ENCODE results near the gene PLD4.
A peak's percentile ranks its signal among the peaks of the same experiment; 100 is the strongest.

Gene PLD4

DNA sequence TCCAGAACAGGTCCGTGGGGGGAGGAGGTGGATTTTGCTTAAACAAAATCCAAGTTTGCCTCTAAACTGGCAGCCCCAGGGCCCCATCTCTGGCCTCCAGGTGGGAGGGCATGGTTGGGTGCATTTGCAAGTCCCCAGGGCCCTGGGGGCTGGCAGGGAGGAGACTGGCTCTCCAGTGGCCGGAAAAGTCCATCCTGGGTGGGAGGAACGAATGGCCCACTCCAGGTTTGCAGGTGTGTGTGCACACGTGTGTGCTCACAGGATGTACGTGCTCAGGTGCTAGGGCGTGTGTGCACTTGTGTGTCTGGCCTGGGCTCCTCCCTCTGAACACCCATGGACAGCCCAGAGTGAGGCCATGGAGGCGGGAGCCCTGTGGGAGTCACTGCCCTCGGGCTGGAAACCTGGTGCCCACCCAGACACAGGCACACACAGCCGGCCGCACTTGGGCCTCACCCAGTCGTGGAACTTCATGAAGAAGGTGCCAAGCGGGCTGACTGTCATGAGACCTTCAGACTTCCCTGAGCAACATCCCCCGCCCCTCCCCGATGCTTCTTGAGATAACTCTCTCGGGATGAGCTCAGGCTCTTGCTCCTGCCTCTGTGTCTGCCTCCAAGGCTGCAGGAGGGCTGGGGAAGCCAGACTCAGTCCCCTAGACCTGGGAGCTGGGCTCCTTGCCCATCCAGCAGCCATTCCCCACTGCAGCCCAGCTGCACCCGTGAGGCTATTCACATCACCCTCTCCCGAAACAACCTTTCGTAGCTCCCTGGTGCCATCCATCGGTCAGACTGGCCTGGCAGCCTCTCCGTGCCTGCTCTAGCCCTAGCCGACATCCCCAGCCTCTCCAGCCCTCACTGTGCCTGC is 44.1 kb downstream of the PLD4 start:
- Histone ChIP-seq H3K4me3 (ENCODE audit: extremely low read depth, insufficient read depth, low read length, poor library complexity, severe bottlenecking) (no peak overlapping the region), H3K9me3 (ENCODE audit: control insufficient read depth, low read length) (no peaks in the 10 kb centered on the region), H3K4me1 (ENCODE audit: control insufficient read depth, insufficient read depth, low read length, poor library complexity, severe bottlenecking) (peaks cover 60% of the 10 kb centered on the region), H3K27ac (ENCODE audit: low read depth, low read length, severe bottlenecking) (peak overlapping the region; percentile 30), H3K36me3 (ENCODE audit: control insufficient read depth, insufficient read depth, low read length) (no peaks in the 10 kb centered on the region)
- WGBS, 2 experiments (ENCODE audit: insufficient coverage in 2 of 2), result 70 to 79% methylated on average over 18 to 21 of the region's 21 CpGs

DNA sequence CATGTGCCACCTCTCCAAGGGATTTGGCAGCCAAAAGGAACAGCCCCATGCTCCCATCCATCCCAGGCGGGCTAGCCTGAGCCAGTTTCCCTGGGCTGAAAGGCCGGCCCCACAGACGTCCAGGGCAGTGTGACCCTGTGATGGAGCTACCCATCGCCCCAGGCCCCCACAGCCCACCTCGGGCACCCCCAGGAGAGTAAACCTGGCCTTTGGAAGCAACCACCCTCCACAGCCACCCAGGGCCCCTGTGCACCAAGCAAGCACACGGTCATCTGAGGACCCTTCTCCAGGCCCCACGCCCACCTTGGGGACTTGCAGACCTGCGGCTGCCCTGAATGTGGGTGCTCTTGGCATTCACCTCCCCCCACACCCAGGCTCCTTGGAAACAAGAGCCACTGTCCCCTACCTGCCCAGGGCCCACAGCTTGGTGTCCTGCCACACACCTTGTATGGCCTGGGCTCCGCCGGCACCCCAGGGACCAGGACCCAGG is 45.1 kb downstream of the PLD4 start:
- Histone ChIP-seq H3K36me3 (ENCODE audit: control insufficient read depth, insufficient read depth, low read length) (no peaks in the 10 kb centered on the region), H3K27ac (ENCODE audit: low read depth, low read length, severe bottlenecking) (no peak overlapping the region), H3K4me1 (ENCODE audit: control insufficient read depth, insufficient read depth, low read length, poor library complexity, severe bottlenecking) (peaks cover 68% of the 10 kb centered on the region), H3K9me3 (ENCODE audit: control insufficient read depth, low read length) (no peaks in the 10 kb centered on the region), H3K4me3 (ENCODE audit: extremely low read depth, insufficient read depth, low read length, poor library complexity, severe bottlenecking) (peak overlapping the region; percentile 18)
- 95 to 96% methylated on average over 8 of the region's 10 CpGs for WGBS, 2 experiments (ENCODE audit: insufficient coverage in 2 of 2)

DNA sequence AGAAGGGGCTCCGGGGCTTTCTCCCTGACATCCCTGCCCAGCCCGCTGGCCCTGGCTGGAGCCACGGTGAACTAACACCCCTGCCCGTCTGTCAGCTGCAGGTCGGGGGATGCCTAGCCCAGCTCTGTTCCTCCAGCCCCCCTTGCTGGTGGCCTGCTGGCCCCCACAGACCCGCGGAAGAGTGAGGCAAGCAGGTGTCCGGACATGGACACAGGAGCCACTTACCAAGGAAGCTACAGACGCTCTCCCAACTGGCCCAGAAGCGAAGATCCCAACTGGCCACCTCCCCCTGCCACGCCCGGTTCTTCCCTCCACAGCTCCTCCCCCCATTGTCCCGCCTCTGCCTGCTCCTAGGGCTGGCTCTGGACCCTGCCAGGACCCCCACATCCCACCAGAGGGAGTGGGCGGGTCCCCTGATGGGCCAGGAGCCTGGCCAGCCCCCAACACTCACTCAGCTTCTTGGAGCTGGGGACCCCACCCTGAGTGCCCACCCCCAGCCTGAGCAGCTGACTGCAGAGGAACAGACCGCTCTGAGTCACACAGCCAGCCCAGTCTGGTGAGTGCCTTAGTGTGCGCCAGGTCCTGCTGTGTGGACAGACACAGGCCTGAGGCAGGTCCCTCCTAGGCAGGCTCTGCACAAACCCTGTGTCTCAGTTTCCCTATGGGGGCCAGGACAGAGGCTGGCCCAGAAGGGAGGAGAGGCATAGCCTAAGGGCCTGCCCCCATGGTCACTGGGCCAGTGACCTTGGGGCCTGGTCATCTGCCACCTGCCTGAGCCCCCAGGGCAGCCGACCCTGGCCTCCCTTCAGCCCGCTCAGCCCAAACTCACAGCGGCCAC is 45.8 kb downstream of the PLD4 start:
- Histone ChIP-seq H3K9me3 (ENCODE audit: control insufficient read depth, low read length) (no peaks in the 10 kb centered on the region), H3K4me1 (ENCODE audit: control insufficient read depth, insufficient read depth, low read length, poor library complexity, severe bottlenecking) (peaks cover 68% of the 10 kb centered on the region), H3K4me3 (ENCODE audit: extremely low read depth, insufficient read depth, low read length, poor library complexity, severe bottlenecking) (peak overlapping the region; percentile 18), H3K27ac (ENCODE audit: low read depth, low read length, severe bottlenecking) (peak overlapping the region; percentile 64), H3K36me3 (ENCODE audit: control insufficient read depth, insufficient read depth, low read length) (no peaks in the 10 kb centered on the region)
- 59 to 62% methylated on average over 15 to 18 of the region's 19 CpGs for WGBS, 2 experiments (ENCODE audit: insufficient coverage in 2 of 2)

DNA sequence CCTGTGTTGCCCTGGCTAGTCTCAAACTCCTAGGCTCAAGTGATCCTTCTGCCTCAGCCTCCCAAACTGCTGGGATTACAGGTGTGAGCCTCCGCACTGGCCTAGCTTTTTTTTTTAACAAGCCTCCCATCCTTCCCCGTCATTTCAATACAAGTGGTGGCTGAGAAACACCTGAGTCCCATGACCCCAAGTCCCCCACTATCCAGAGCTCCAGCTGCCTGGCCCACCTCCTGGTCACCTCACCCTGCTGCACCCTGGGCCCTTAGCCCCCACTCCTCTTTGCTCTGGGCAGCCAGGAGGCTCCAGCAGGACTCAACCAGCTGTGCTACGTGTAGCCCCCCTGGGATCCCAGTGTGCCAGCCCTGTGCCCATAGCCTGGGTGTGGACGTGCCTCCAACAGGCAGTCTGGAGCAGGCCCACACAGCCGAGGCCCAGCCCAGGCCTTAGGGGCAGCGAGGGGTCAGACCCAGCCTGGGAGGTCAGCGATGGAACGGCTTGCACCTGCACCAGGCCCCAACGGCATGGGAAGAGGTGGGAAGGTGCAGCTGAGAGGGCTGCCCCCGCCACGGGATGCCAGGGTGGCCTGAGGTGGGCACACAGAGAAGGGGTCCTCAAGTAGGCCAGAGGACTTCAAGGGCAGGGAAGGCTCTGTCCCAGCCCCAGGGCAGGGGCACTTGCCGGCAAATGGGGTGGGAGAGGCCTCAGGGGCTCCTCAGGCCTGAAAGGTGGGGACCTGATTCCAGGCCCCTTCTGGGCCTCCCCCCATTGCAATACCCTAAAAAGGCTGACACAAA is 47.0 kb downstream of the PLD4 start:
- H3K4me1 ChIP-seq (ENCODE audit: control insufficient read depth, insufficient read depth, low read length, poor library complexity, severe bottlenecking), result peaks cover 74% of the 10 kb centered on the region
- H3K9me3 ChIP-seq (ENCODE audit: control insufficient read depth, low read length), result no peaks in the 10 kb centered on the region
- no peaks in the 10 kb centered on the region for H3K36me3 ChIP-seq (ENCODE audit: control insufficient read depth, insufficient read depth, low read length)
- 95 to 96% methylated on average over 11 to 12 of the region's 12 CpGs for WGBS, 2 experiments (ENCODE audit: insufficient coverage in 2 of 2)
- no peak overlapping the region for H3K27ac ChIP-seq (ENCODE audit: low read depth, low read length, severe bottlenecking)
- H3K4me3 ChIP-seq (ENCODE audit: extremely low read depth, insufficient read depth, low read length, poor library complexity, severe bottlenecking), result no peak overlapping the region

DNA sequence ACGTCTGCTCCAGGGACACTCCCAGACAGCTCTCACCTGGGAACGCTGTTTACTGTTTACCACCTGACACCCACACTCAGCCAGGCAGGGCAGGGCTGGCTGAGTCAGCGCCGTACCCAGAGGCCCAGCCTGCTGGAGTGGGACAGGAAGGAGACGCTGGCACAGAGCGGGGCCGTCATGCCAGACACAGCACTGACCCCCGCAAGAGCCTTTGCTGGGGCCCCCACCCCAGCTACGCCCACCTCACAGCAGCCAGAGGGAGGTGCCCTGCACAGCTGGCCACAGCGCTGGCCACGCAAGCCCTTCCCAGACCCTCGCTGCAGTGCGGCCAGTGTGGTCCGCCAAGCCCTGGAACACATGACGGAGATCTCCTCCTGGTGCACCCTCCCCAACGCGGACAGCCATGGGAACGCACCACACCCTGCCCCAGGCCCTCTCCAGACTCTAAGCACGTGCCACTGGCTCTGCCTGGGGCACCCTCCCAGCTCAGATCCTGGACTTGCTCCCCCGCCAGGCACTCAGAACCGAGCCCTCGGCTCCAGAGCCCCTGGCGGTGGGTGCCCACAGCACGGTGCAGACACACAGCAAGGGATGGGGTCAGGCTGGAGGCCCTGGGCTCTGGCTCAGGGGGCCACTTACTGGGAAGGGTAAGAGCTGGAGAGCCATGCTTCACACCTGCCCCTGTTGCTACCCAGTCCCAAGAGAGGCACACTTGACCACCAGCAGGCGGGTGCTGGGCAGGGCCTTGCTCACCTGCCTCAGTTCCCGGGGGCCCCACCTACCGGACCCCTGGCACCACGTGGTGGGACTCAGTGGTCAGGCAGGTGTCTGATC is 47.8 kb downstream of the PLD4 start:
- H3K9me3 ChIP-seq (ENCODE audit: control insufficient read depth, low read length), result no peaks in the 10 kb centered on the region
- WGBS, 2 experiments (ENCODE audit: insufficient coverage in 2 of 2), result 88 to 91% methylated on average over 22 to 28 of the region's 28 CpGs
- peak overlapping the region; percentile 88 for H3K27ac ChIP-seq (ENCODE audit: low read depth, low read length, severe bottlenecking)
- no peak overlapping the region for H3K4me3 ChIP-seq (ENCODE audit: extremely low read depth, insufficient read depth, low read length, poor library complexity, severe bottlenecking)
- peaks cover 70% of the 10 kb centered on the region for H3K4me1 ChIP-seq (ENCODE audit: control insufficient read depth, insufficient read depth, low read length, poor library complexity, severe bottlenecking)
- H3K36me3 ChIP-seq (ENCODE audit: control insufficient read depth, insufficient read depth, low read length), result no peaks in the 10 kb centered on the region

DNA sequence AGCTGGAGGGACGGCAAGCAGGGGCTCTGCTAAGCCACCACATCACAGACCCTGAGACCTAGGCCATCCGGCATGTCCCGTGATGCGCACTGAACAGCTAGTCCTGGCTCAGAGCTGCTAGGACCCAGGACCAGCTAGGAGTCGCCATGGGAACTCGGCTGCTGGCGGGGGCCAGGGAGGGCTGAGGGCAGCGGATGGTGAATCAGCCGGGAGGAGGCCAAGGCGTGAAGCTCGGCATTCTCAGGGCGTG is 48.4 kb downstream of the PLD4 start:
- H3K27ac ChIP-seq (ENCODE audit: low read depth, low read length, severe bottlenecking), result peak overlapping the region; percentile 88
- no peak overlapping the region for H3K4me3 ChIP-seq (ENCODE audit: extremely low read depth, insufficient read depth, low read length, poor library complexity, severe bottlenecking)
- no peaks in the 10 kb centered on the region for H3K9me3 ChIP-seq (ENCODE audit: control insufficient read depth, low read length)
- 47 to 89% methylated on average over 4 to 12 of the region's 12 CpGs for WGBS, 2 experiments (ENCODE audit: insufficient coverage in 2 of 2)
- peaks cover 65% of the 10 kb centered on the region for H3K4me1 ChIP-seq (ENCODE audit: control insufficient read depth, insufficient read depth, low read length, poor library complexity, severe bottlenecking)
- H3K36me3 ChIP-seq (ENCODE audit: control insufficient read depth, insufficient read depth, low read length), result no peaks in the 10 kb centered on the region

DNA sequence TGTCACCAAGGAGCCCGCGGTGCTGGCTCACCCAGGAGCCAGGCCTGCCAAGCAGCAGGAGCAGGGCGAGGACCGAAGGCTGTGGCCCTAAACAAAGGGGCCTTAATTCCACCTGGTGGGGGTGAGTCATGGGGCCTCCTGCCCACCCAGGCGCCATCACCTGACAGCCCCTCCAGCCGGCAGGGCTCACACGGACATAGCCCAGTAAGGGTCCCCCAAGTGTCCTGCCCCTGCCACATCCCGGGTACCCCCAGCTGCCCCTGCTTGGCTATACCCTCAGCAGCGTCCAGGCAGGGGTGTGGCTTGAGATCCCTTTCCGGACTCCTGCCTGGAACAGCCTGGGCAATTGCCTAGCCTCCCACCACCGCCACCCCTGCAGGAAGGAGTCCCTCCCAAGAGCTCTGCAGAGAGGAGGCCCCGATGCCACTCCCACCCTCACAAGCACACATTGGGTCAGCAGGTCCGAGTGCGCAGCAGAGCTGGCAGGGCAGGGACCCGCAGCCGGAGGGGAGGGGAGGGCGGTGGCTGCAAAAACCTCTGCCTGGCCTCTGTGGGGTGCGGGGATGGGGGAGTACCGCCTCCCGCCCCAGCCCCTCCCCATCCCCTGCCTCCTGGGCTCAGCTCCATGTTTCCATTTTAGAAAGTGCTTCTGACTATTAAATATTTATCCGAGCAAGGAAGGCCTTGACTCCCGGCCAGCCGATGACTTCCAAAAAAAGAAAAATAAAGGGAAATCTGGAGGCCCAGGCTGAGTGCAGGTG is 48.9 kb downstream of the PLD4 start:
- Histone ChIP-seq H3K4me1 (ENCODE audit: control insufficient read depth, insufficient read depth, low read length, poor library complexity, severe bottlenecking) (peaks cover 60% of the 10 kb centered on the region), H3K36me3 (ENCODE audit: control insufficient read depth, insufficient read depth, low read length) (no peaks in the 10 kb centered on the region), H3K27ac (ENCODE audit: low read depth, low read length, severe bottlenecking) (peak overlapping the region; percentile 88), H3K9me3 (ENCODE audit: control insufficient read depth, low read length) (no peaks in the 10 kb centered on the region), H3K4me3 (ENCODE audit: extremely low read depth, insufficient read depth, low read length, poor library complexity, severe bottlenecking) (no peak overlapping the region)
- WGBS, 2 experiments (ENCODE audit: insufficient coverage in 2 of 2), result 36 to 58% methylated on average over 6 to 13 of the region's 23 CpGs

DNA sequence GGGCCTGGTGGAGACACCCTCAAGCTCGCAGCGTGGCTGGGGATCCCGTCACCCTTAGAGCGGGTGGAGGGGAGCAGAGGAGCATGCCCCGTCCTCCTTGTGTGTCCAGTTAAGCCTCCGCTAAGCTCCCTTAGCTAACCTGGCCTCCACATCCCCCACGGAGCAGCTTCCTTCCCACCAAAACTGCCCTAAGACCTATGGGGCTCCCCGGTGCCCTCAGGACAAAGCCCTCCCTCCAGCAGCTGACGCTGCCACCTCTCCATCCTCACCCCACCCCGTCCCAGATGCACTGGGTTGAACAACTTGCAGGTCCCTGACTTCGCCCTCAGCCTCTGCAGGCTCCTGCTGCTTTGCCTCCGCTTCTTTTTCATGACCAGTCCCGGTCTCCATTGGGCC is 49.5 kb downstream of the PLD4 start:
- no peaks in the 10 kb centered on the region for H3K36me3 ChIP-seq (ENCODE audit: control insufficient read depth, insufficient read depth, low read length)
- H3K4me3 ChIP-seq (ENCODE audit: extremely low read depth, insufficient read depth, low read length, poor library complexity, severe bottlenecking), result no peak overlapping the region
- no peaks in the 10 kb centered on the region for H3K9me3 ChIP-seq (ENCODE audit: control insufficient read depth, low read length)
- peaks cover 54% of the 10 kb centered on the region for H3K4me1 ChIP-seq (ENCODE audit: control insufficient read depth, insufficient read depth, low read length, poor library complexity, severe bottlenecking)
- 82 to 84% methylated on average over 9 to 11 of the region's 13 CpGs for WGBS, 2 experiments (ENCODE audit: insufficient coverage in 2 of 2)
- H3K27ac ChIP-seq (ENCODE audit: low read depth, low read length, severe bottlenecking), result no peak overlapping the region

DNA sequence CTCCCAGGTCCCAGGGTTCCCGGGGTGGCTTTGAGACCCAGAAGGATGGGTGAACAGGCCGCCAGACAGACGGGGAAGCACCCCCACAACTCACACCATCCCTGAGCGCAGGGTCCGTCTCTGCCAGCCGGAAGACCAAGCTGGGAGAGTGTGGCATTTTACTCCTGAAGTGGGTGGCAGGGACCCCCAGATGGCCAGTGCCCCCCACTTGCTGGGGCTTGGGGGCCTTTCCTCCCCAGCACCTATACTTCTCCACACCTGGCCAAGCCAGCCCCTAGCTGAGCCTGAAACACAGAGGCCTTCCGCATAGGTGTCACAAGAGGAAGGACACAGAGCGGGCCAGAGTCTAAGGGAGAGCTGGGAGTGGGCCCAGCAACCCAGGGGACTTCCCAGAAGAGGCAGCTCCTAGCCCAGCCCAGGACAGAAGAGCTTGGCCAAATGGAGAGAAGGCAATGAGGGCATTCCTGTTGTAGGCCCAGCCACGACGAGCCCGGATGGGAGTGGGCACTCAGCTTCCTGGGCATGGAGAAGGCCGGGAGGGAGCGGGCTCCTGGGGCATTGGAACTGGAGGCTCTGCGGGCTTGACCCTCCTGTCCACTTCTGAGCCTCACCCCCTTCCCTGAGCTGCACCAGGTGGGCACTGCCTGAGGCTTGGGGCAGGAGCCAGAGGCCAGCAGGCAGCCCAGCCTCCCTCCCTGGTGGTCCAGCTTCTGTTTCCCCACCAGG is 50.1 kb downstream of the PLD4 start:
- H3K9me3 ChIP-seq (ENCODE audit: control insufficient read depth, low read length), result no peaks in the 10 kb centered on the region
- no peak overlapping the region for H3K4me3 ChIP-seq (ENCODE audit: extremely low read depth, insufficient read depth, low read length, poor library complexity, severe bottlenecking)
- WGBS, 2 experiments (ENCODE audit: insufficient coverage in 2 of 2), result 97% methylated on average over 8 to 9 of the region's 14 CpGs
- peaks cover 48% of the 10 kb centered on the region for H3K4me1 ChIP-seq (ENCODE audit: control insufficient read depth, insufficient read depth, low read length, poor library complexity, severe bottlenecking)
- H3K36me3 ChIP-seq (ENCODE audit: control insufficient read depth, insufficient read depth, low read length), result no peaks in the 10 kb centered on the region
- H3K27ac ChIP-seq (ENCODE audit: low read depth, low read length, severe bottlenecking), result no peak overlapping the region

Measured in mesodermal cell (in vitro differentiated cells).